Activated gamma-delta T cell treated with Interleukin-2 at 50 U/mL for 16 hours (primary cell): ENCODE data around the gene DISP3.
"Not testable (repeated sequence)": the region's sequence is repeated elsewhere in the genome, so short reads cannot be mapped to it uniquely, and the experiment has no call there.

Source experiments
- DNase-seq: peaks from one replicate; pipeline ENCODE4 v3.0.0-alpha.2; 2020

Gene DISP3

GRCh38 chr1:11559591-11559970 is 80.6 kb downstream of the DISP3 start:
- no peak for DNase-seq

- no peak for DNase-seq
Measured at GRCh38 chr1:11560061-11560460, 81.1 kb downstream of the DISP3 start.

DNA sequence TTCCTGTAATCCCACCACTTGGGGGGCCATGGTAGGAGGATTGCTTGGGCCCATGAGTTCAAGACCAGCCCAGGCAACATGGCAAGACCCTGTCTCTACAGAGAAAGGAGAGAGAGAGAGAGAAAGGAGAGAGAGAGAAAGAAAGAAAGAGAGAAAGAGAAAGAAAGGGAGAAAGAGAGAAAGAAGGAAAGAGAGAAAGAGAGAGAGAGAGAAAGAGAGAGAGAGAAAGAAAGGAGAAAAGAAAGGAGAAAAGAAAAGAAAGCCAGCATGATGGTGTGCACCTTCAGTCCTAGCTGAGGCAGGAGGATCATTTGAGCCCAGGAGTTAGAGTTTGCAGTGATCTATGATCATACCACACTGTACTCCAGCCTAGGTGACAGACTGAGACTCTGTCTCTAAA is 82.8 kb downstream of the DISP3 start:
- DNase-seq = no peak

DNA sequence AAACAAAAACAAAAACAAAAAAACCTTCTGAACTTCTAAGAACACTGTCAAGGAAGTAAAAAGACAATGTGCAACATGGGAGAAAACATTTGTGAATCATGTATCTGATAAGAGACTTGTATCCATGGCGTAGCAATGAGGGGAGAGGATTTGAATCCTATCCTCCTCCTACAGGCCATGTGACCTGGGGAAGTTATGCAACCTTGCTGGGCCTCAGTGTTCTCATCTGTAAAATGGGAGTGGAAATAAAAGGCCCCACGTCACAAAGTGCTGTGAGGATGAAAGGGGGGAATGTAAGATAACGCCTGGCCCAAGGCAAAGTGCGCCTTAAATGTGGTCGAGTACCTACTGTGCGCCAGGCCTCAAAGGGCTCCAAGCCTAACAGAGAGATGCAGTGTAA is 83.7 kb downstream of the DISP3 start:
- DNase-seq = no peak

GRCh38 chr1:11563560-11564069 is 84.7 kb downstream of the DISP3 start:
- no peak for DNase-seq

DNA sequence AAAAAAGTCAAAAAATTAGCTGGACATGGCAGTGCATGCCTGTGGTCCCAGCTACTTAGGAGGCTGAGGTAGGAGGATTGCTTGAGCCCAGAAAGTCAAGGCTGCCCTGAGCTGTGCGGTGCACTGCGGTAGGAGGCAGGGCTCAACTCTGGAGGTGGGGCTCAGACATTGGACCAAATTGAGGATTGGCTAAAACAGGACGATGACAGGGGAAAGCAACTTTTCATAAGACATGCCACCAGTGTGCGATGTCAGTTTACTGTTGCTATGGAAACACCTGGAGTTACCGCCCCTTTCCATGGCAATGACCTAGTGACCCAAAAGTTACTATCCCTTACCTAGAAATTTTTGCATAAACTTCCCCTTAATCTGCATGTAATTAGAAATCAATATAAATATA is 85.3 kb downstream of the DISP3 start:
- DNase-seq = no peak

DNA sequence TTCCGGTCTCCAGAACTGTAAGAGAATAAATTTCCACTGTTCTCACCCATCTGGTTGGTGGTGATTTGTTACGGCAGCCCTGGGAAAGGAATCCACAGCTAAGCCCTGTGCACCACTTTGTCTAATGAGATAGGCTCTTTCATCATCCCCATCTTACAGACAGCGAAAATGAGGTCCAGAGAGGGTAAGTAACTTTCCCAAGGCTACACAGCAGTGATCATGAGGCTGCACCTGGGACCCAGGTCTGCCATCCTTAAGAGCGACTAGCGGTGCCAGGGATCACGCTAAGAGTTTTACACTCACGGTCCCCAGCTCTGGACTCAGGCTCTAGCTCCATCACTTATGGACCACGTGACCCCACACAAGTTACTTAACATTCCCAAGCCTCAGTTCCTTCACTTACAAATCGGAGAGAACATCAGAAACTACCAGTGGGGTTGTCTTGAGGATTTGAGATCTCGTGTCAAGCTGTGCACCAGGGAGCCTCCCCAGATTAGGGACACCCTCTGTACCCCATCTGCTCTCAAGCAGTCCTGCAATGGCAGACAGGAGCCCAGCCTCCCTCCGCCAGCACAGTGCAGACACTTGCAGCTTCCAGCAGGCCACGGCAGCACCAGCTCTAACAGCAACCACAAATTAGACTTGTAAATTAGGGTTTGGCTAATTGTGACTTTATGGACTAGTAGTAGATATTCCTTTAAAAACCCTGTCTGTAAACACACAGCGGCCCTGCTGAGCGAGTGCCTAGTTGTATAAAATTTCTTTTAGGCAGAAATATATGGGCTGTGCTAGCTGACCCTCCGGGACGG is 87.3 kb downstream of the DISP3 start:
- no peak for DNase-seq

DNA sequence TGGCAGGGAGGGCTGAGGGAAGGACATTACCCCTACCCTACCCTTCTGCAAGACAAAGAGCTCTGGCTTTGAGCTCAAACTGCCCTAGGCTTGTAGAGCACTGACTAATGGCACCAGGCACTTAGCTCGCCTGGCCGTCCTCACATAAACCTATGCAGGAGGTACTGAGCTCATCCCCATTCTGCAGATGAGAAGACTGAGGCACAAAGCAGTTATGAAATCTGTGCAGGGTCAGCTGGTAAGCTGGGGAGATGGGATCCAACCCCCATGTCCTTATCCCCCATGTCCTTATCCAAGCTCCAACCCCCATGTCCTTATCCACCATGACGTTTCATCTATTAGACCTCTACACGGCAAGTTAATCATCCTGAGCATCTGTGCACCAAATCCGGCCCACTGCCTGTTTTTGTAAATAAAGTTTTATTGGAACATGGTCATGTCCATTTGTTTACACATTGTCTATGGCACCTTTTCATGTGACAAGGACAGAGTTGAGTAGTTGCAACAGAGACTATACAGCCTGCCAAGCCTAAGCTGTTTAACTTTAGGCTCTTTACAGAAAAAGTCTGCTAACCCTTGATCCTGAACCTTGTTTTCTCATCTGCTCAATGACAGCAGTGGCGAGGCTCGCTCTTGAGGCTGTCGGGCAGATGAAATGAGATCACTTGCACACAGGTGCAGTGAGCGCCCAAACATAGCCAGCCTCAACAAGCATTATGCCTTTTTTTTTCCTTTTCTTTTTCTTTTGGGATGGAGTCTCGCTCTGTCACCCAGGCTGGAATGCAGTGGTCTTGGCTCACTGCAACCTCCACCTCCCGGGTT is 88.5 kb downstream of the DISP3 start:
- no peak for DNase-seq

DNA sequence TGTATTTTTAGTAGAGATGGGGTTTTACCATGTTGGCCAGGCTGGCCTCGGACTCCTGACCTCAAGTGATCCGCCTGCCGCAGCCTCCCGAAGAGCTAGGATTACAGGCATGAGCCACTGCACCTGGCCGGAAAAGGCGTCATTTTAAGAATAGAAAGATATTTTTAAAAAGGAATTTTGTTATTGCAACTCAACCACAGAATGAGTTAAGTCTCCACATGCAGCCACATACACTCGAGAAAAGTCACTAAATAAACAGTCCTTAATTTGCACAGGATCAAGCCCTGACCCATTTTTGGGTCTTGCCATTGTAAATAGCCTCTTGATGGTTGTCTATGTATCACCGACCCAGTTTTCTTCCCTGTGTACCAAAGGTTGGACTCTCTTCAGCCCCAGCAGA is 89.7 kb downstream of the DISP3 start:
- DNase-seq = no peak

GRCh38 chr1:11569551-11569950 is 90.6 kb downstream of the DISP3 start:
- DNase-seq = no peak

- DNase-seq = no peak
Measured at GRCh38 chr1:11569954-11570353, 91.0 kb downstream of the DISP3 start.

- no peak for DNase-seq
Measured at GRCh38 chr1:11570821-11571380, 91.9 kb downstream of the DISP3 start.

GRCh38 chr1:11571906-11572616 is 93.1 kb downstream of the DISP3 start:
- DNase-seq = no peak

GRCh38 chr1:11573116-11573692 is 94.2 kb downstream of the DISP3 start:
- DNase-seq = no peak

- no peak for DNase-seq
Measured at GRCh38 chr1:11575553-11575952, 96.6 kb downstream of the DISP3 start.

GRCh38 chr1:11576109-11576875 is 97.3 kb downstream of the DISP3 start:
- no peak for DNase-seq

- no peak for DNase-seq
Measured at GRCh38 chr1:11578004-11578403, 99.0 kb downstream of the DISP3 start.

DNA sequence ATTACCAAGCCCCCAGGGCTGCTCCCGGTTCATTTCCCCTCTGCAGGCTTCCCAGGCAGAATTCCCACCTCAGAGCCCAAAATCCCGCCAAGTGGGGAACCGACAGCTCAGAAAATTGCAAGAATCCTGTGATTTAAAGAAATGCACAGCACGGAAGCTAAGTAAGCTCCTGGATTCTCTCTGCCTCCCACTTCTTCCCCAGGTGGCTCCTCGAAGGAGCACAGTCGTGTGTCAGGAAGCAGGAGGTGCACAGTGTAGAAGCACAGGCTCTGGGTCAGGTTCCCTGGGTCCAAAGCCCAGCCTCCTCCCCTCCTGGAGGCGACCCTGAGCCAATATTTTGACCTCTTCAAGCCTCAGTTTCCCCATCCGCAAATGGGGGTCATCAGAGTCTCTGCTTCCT is 100.6 kb downstream of the DISP3 start:
- no peak for DNase-seq

- DNase-seq = not testable (repeated sequence)
Measured at GRCh38 chr1:11580049-11580448, 101.1 kb downstream of the DISP3 start.

DNA sequence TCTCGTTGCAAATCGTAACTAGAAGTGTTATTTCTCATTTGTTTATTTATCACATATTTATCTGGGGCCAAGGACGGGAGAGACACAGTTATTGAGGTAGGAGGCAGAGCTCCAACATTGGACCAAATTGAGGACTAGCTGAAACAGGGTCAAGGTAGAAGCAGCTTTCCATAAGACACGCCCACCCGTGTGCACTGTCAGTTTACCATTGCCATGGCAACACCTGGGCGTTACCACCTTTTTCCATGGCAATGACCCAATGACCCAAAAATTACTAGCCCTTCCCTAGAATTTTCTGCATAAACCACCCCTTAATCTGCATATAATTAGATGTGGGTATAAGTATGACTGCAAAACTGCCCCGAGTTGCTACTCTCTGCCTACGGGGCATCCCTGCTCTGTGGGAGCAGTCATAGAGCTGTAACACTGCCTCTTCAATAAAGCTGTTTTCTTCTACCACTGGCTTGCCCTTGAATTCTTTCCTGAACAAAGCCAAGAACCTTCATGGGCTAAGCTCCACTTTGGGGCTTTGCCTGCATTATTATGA is 102.6 kb downstream of the DISP3 start:
- no peak for DNase-seq

GRCh38 chr1:11585389-11585788 is 106.4 kb downstream of the DISP3 start:
- no peak for DNase-seq
